H9 (cell line): ENCODE measurements around the gene SIPA1L3. TPM values are rescaled to one million over a fixed set of nuclear protein-coding genes. Genes with fewer than 3 reads are reported as not detected.

Experiments
- DNase-seq: peaks from one replicate; pipeline ENCODE4 v3.0.0-alpha.2; 2017
- H2AFZ ChIP-seq: one replicate; pipeline ENCODE4 v1.6.1; 2013; ENCODE audit warnings: mild to moderate bottlenecking, low read length, control low read depth, moderate library complexity
- H2AK5ac ChIP-seq: 2 replicates; pipeline ENCODE4 v1.6.1; 2013; ENCODE audit warnings: low read length, control low read depth, mixed read lengths; ENCODE audit not compliant: insufficient read length
- H2BK120ac ChIP-seq: one replicate; pipeline ENCODE4 v1.6.1; 2013; ENCODE audit warnings: low read depth, mild to moderate bottlenecking, low read length, control low read depth, inconsistent platforms; ENCODE audit not compliant: poor library complexity, severe bottlenecking
- H2BK12ac ChIP-seq: 2 replicates; pipeline ENCODE4 v1.6.1; 2013; ENCODE audit warnings: low read length, control low read depth, mixed read lengths, low read depth; ENCODE audit not compliant: insufficient read length
- H2BK15ac ChIP-seq: 2 replicates; pipeline ENCODE4 v1.6.1; 2013; ENCODE audit warnings: low read depth, low read length, control low read depth
- H2BK20ac ChIP-seq: one replicate; pipeline ENCODE4 v1.6.1; 2013; ENCODE audit warnings: low read depth, mild to moderate bottlenecking, low read length, control low read depth, inconsistent platforms; ENCODE audit not compliant: poor library complexity, severe bottlenecking
- H2BK5ac ChIP-seq: 2 replicates; pipeline ENCODE4 v1.6.1; 2013; ENCODE audit warnings: low read length, control low read depth, mixed read lengths; ENCODE audit not compliant: insufficient read length
- H3K14ac ChIP-seq: 2 replicates; pipeline ENCODE4 v1.6.1; 2013; ENCODE audit warnings: low read length, control low read depth; ENCODE audit not compliant: insufficient read depth
- H3K18ac ChIP-seq: 2 replicates; pipeline ENCODE4 v1.6.1; 2013; ENCODE audit warnings: low read depth, mild to moderate bottlenecking, mixed read lengths, low read length, control low read depth; ENCODE audit not compliant: insufficient read length
- H3K23ac ChIP-seq: 2 replicates; pipeline ENCODE4 v1.6.1; 2013; ENCODE audit warnings: low read length, control low read depth, mixed read lengths, low read depth; ENCODE audit not compliant: insufficient read length
- H3K23me2 ChIP-seq: 2 replicates; pipeline ENCODE4 v1.6.1; 2013; ENCODE audit warnings: low read depth, mild to moderate bottlenecking, mixed read lengths, low read length, control low read depth; ENCODE audit not compliant: insufficient read length, poor library complexity, severe bottlenecking
- H3K27ac ChIP-seq: 2 replicates; pipeline ENCODE4 v1.5.1; 2013; ENCODE audit warnings: low read length, control low read depth, mixed read lengths, low read depth; ENCODE audit not compliant: insufficient read length
- H3K27me3 ChIP-seq: 2 replicates; pipeline ENCODE4 v1.6.1; 2013; ENCODE audit warnings: low read length, control low read depth, inconsistent platforms; ENCODE audit not compliant: insufficient read depth
- H3K4ac ChIP-seq: 2 replicates; pipeline ENCODE4 v1.6.1; 2013; ENCODE audit warnings: low read depth, mild to moderate bottlenecking, control low read depth, inconsistent platforms, low read length, moderate library complexity
- H3K4me1 ChIP-seq: 2 replicates; pipeline ENCODE4 v1.6.1; 2013; ENCODE audit warnings: low read length, control low read depth, inconsistent platforms; ENCODE audit not compliant: insufficient read depth
- H3K4me2 ChIP-seq: 2 replicates; pipeline ENCODE4 v1.6.1; 2013; ENCODE audit warnings: low read length, control low read depth, mixed read lengths; ENCODE audit not compliant: insufficient read length, insufficient read depth
- H3K56ac ChIP-seq: 2 replicates; pipeline ENCODE4 v1.6.1; 2013; ENCODE audit warnings: low read depth, mild to moderate bottlenecking, mixed read lengths, low read length, control low read depth; ENCODE audit not compliant: insufficient read length
- H3K79me1 ChIP-seq: 2 replicates; pipeline ENCODE4 v1.6.1; 2013; ENCODE audit warnings: low read depth, mild to moderate bottlenecking, moderate library complexity, low read length, control low read depth, inconsistent platforms; ENCODE audit not compliant: insufficient read depth, poor library complexity, severe bottlenecking
- H3K79me2 ChIP-seq: 2 replicates; pipeline ENCODE4 v1.6.1; 2013; ENCODE audit warnings: low read length, control low read depth, inconsistent platforms; ENCODE audit not compliant: insufficient read depth
- H3K9ac ChIP-seq: 2 replicates; pipeline ENCODE4 v1.6.1; 2013; ENCODE audit warnings: low read length, control low read depth, mixed read lengths; ENCODE audit not compliant: insufficient read length; ENCODE audit errors: extremely low read depth
- H3K9me3 ChIP-seq: one replicate; pipeline ENCODE4 v1.6.1; 2013; ENCODE audit warnings: low read depth, low read length, inconsistent platforms; ENCODE audit not compliant: control insufficient read depth
- H3T11ph ChIP-seq: one replicate; pipeline ENCODE4 v1.6.1; 2013; ENCODE audit warnings: mild to moderate bottlenecking, low read length, control low read depth, inconsistent platforms
- H4K20me1 ChIP-seq: one replicate; pipeline ENCODE4 v1.6.1; 2013; ENCODE audit not compliant: control insufficient read depth, insufficient read length, insufficient read depth
- H4K5ac ChIP-seq: 2 replicates; pipeline ENCODE4 v1.6.1; 2013; ENCODE audit warnings: low read depth, mild to moderate bottlenecking, mixed read lengths, low read length, control low read depth; ENCODE audit not compliant: insufficient read length
- H4K8ac ChIP-seq: replicated peaks from 2 replicates; pipeline ENCODE4 v1.6.1; 2013; ENCODE audit warnings: low read length, control low read depth, mixed read lengths, low read depth; ENCODE audit not compliant: insufficient read length
- H4K91ac ChIP-seq: 2 replicates; pipeline ENCODE4 v1.6.1; 2013; ENCODE audit warnings: low read depth, mild to moderate bottlenecking, moderate library complexity, mixed read lengths, low read length, control low read depth; ENCODE audit not compliant: insufficient read length
- H3K27ac Mint-ChIP-seq, 3 experiments: 2 replicates in 2 of 3; 3 replicates in 1 of 3; pipeline ENCODE4 v1.8.0; 2020 to 2021; ENCODE audit warnings: mixed read lengths in 3 of 3, mild to moderate bottlenecking in 1 of 3, moderate library complexity in 1 of 3
- H3K27me3 Mint-ChIP-seq: 2 replicates; pipeline ENCODE4 v1.8.0; 2021; ENCODE audit warnings: low read depth, mild to moderate bottlenecking, moderate library complexity, mixed read lengths
- H3K36me3 Mint-ChIP-seq, 3 experiments: 2 replicates in 2 of 3; 3 replicates in 1 of 3; pipeline ENCODE4 v1.8.0; 2020 to 2021; ENCODE audit warnings: low read depth in 3 of 3, mixed read lengths in 3 of 3; ENCODE audit not compliant: insufficient read depth in 1 of 3
- H3K4me1 Mint-ChIP-seq, 2 experiments: 2 replicates each; pipeline ENCODE4 v1.8.0; 2020; ENCODE audit warnings: mixed read lengths in 2 of 2
- H3K4me3 Mint-ChIP-seq, 2 experiments: 2 replicates in 1 of 2; 3 replicates in 1 of 2; pipeline ENCODE4 v1.8.0; 2020 to 2021; ENCODE audit warnings: mild to moderate bottlenecking in 2 of 2, mixed read lengths in 2 of 2, moderate library complexity in 1 of 2
- H3K9me3 Mint-ChIP-seq, 2 experiments: 2 replicates in 1 of 2; 3 replicates in 1 of 2; pipeline ENCODE4 v1.8.0; 2020; ENCODE audit warnings: mild to moderate bottlenecking in 2 of 2, mixed read lengths in 2 of 2, moderate library complexity in 1 of 2
- WGBS: extraction: QIAGEN DNeasy Blood & Tissue Kit; methylation state at CpG from one replicate; pipeline ENCODE4 v1.1.7; 2013; ENCODE audit warnings: missing lambda C conversion rate, low lambda C conversion rate, mixed read lengths; ENCODE audit not compliant: insufficient read length; ENCODE audit errors: extremely low coverage; 5-methylcytosine and 5-hydroxymethylcytosine counted together
- total RNA-seq: library from RNA; stranded (reverse); gene quantifications from 2 replicates; pipeline ENCODE4 v1.2.1, GENCODE V29; 2021
- TF ChIP-seq, protein P1 (sequence below): fragments of 200-600 bp; sonication (generic); conservative IDR thresholded peaks from 3 replicates; pipeline ENCODE4 v1.8.0; 2021; ENCODE audit warnings: antibody characterized with exemption, mild to moderate bottlenecking

Gene SIPA1L3
- total RNA-seq, 1 experiment from 2014 or later, result 40.1 TPM

- Mint-ChIP-seq H3K27me3 (no peaks in the 10 kb centered on the region; the same call in 1 of the 2 replicates), H3K9me3 (peaks cover 3 to 4% of the 10 kb centered on the region in 2 experiments; a peak in 3 of 5 replicates)
Measured at GRCh38 chr19:38046254-38047048, 139.4 kb downstream of the SIPA1L3 start.

More at GRCh38 chr19:38046254-38047048, 139.4 kb downstream of the SIPA1L3 start:
- Histone ChIP-seq H3K9ac (no peak overlapping the region), H3K9me3 (no peaks in the 10 kb centered on the region), H2BK15ac (no peak overlapping the region), H4K91ac (no peak overlapping the region), H3K79me2 (peaks cover 1% of the 10 kb centered on the region; the same call in 1 of the 2 replicates), H2AK5ac (no peak overlapping the region), H4K5ac (no peak overlapping the region), H2BK12ac (no peak overlapping the region), H3K79me1 (no peaks in the 10 kb centered on the region), H4K20me1 (no peaks in the 10 kb centered on the region), H3K4me1 (peaks cover 5% of the 10 kb centered on the region; the same call in 1 of the 2 replicates), H3K18ac (no peak overlapping the region), H2BK20ac (no peak overlapping the region), H2BK5ac (no peak overlapping the region), H3K4ac (no peak overlapping the region), H3K56ac (no peak overlapping the region), H3K27me3 (no peaks in the 10 kb centered on the region), H3K4me2 (no peak overlapping the region), H3T11ph (no peak overlapping the region), H3K23ac (no peak overlapping the region), H4K8ac (no peak overlapping the region), H3K14ac (no peak overlapping the region), H2BK120ac (no peak overlapping the region), H3K23me2 (peaks cover 3% of the 10 kb centered on the region), H2AFZ (no peak overlapping the region), H3K27ac (no peak overlapping the region)
- WGBS, result no CpG with 5 or more reads among the region's 21 CpGs
- Mint-ChIP-seq H3K4me3 (no peak overlapping the region), H3K36me3 (peaks cover 4 to 8% (median 4%) of the 10 kb centered on the region in 3 experiments; a peak in 4 of 7 replicates), H3K27ac (peak overlapping the region; percentile 44 to 57 (median 52); a peak in 4 of 7 replicates), H3K4me1 (peaks cover 51 to 63% of the 10 kb centered on the region in 2 experiments)
- TF ChIP-seq, protein P1, sequence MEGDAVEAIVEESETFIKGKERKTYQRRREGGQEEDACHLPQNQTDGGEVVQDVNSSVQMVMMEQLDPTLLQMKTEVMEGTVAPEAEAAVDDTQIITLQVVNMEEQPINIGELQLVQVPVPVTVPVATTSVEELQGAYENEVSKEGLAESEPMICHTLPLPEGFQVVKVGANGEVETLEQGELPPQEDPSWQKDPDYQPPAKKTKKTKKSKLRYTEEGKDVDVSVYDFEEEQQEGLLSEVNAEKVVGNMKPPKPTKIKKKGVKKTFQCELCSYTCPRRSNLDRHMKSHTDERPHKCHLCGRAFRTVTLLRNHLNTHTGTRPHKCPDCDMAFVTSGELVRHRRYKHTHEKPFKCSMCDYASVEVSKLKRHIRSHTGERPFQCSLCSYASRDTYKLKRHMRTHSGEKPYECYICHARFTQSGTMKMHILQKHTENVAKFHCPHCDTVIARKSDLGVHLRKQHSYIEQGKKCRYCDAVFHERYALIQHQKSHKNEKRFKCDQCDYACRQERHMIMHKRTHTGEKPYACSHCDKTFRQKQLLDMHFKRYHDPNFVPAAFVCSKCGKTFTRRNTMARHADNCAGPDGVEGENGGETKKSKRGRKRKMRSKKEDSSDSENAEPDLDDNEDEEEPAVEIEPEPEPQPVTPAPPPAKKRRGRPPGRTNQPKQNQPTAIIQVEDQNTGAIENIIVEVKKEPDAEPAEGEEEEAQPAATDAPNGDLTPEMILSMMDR, result no peak
- DNase-seq, result no peak
